ES-I3 (cell line): Measurements from ENCODE around the gene CPZ.

Experiments used
- H3K36me3 ChIP-seq: 2 replicates; pipeline ENCODE4 v1.6.1; 2013; ENCODE audit warnings: mild to moderate bottlenecking, low read length, control low read depth, moderate library complexity; ENCODE audit not compliant: insufficient read depth
- H3K4me1 ChIP-seq: 2 replicates; pipeline ENCODE4 v1.6.1; 2013; ENCODE audit warnings: mild to moderate bottlenecking, control low read depth, low read length; ENCODE audit not compliant: insufficient read depth
- H3K9ac ChIP-seq: 2 replicates; pipeline ENCODE4 v1.6.1; 2013; ENCODE audit warnings: low read depth, mild to moderate bottlenecking, low read length, moderate library complexity
- H3K9me3 ChIP-seq: 2 replicates; pipeline ENCODE4 v1.6.1; 2013; ENCODE audit warnings: mild to moderate bottlenecking, low read length, moderate library complexity; ENCODE audit not compliant: control insufficient read depth, insufficient read depth

Gene CPZ

DNA sequence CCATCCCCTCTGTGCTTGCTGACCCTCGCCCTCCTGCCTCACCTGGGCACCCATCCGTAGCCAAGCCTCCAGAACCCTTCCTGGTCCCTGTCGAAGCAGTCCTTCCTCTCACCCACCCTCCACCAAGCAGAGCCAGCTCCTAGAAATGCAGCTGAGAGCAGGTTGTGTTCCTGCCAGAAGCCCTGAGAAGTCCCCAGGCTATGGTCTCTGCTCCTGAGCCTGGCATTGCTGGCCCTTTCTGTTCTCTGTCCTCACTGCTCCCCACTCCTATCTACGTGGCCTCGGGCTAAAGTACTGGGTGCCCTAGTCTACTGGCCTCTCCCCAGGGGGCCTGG is 2.1 kb upstream of the CPZ start:
- no peak overlapping the region for H3K9ac ChIP-seq
- no peaks in the 10 kb centered on the region for H3K36me3 ChIP-seq
- H3K9me3 ChIP-seq = no peaks in the 10 kb centered on the region
- H3K4me1 ChIP-seq = peaks cover 21% of the 10 kb centered on the region; the same call in 1 of the 2 replicates

DNA sequence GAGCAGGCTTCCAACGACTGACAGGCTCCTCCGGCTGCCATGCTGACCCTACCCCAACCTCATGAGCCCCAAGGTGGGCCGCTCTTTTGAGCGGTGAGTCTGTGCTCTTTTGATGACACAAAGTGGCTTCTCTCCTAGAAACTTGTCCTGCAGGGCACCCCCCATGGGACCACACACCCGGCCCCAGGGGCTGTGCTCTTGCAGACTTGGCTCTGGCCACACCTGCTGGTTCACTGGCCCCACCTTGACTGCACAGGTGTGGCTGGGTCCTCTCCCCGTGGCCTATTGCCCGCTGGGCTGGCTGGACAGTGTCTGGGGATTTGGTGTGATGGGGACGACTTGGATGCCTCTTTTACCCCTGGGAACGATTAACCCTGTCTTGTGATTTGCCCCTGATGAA is 1.5 kb upstream of the CPZ start:
- no peaks in the 10 kb centered on the region for H3K36me3 ChIP-seq
- peaks cover 21% of the 10 kb centered on the region; the same call in 1 of the 2 replicates for H3K4me1 ChIP-seq
- H3K9me3 ChIP-seq = no peaks in the 10 kb centered on the region
- no peak overlapping the region for H3K9ac ChIP-seq

DNA sequence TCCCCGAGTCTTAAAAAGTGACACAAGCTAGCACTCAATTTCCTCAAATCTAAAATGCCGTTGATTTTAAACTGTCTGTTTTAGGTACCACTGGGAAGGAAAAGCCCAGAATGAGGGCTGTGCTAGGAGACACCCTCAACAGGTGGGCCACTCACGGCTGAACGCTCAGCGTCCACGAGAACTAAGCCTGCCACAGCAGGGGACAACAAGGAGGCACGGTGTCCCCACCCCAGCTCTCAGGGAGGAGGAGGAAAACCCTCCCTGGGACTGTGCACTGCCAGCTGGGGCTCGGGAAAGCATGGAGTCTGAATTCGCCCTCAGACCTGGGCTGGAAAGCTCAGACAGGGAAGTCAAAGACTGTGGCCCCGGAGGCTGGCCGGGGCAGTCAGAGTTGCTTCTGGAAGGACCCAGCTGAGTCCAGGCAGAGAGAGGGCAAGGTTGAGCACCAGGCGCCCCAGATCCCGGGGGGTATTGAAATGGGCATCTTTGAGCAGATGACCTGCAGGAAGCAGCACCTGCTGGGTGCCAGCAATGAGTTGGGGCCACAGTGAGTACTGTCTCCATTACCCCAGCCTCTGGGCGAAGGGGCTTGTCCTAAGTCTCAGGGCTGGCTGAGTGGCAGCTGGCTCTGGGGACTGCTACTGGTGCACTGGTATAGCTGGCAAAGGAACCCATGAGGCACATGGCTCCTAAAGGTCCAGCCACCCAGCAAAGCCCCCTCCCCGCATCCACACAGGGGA is 769 bp upstream of the CPZ start:
- H3K9ac ChIP-seq = 0 out of 2 replicates have a peak overlapping the region, but pooled peaks have one; percentile 54
- H3K4me1 ChIP-seq = peaks cover 21% of the 10 kb centered on the region; the same call in 1 of the 2 replicates
- no peaks in the 10 kb centered on the region for H3K9me3 ChIP-seq
- no peaks in the 10 kb centered on the region for H3K36me3 ChIP-seq

DNA sequence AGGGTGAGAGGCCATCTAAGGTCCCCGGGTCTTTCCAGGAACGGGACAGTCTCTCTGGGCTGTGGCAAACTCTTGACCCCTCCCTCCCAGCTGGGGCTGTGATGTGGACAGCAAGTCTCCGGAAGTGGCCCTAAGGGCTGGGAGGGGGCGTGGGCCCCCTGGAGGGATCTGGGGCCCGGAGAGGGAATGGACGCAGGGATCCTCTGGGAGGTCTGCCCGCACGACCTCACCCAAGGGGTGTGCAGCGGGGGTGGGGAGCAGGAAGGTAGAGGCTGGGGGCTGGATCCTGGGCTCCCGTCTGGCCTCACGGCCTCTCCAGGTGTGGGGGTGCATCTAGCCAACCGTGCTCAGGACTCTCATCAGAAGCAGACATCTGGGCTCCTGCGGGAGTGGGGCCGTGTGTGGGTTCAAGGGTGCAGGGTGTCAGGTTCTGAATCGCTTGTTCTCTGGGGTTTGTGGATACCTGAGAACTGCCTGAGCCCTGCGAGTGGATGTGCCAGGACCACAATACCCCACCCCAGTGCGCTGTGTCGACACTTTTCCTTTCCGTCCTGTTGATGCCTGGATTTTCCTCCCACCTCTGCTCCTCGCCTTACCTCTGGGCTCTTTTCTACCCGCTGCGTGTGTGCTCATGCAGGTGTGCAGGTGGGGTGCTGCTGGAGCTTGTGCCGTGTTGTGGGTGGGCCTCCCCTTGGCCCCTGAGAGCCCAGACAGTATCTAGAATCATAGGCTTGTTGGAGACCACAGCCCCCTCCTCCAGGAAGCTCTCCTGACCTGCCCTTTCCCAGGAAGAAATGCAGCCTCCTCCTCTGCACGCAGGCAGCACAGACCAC is 915 bp downstream of the CPZ start:
- Histone ChIP-seq H3K36me3 (no peaks in the 10 kb centered on the region), H3K9ac (peak overlapping the region; percentile 54; the same call in 1 of the 2 replicates), H3K9me3 (no peaks in the 10 kb centered on the region), H3K4me1 (peaks cover 21% of the 10 kb centered on the region; the same call in 1 of the 2 replicates)

GRCh38 chr4:8594097-8595038 is 1.8 kb downstream of the CPZ start:
- Histone ChIP-seq H3K9ac (peak overlapping the region; percentile 54; the same call in 1 of the 2 replicates), H3K36me3 (no peaks in the 10 kb centered on the region), H3K9me3 (no peaks in the 10 kb centered on the region), H3K4me1 (peaks cover 21% of the 10 kb centered on the region; the same call in 1 of the 2 replicates)

DNA sequence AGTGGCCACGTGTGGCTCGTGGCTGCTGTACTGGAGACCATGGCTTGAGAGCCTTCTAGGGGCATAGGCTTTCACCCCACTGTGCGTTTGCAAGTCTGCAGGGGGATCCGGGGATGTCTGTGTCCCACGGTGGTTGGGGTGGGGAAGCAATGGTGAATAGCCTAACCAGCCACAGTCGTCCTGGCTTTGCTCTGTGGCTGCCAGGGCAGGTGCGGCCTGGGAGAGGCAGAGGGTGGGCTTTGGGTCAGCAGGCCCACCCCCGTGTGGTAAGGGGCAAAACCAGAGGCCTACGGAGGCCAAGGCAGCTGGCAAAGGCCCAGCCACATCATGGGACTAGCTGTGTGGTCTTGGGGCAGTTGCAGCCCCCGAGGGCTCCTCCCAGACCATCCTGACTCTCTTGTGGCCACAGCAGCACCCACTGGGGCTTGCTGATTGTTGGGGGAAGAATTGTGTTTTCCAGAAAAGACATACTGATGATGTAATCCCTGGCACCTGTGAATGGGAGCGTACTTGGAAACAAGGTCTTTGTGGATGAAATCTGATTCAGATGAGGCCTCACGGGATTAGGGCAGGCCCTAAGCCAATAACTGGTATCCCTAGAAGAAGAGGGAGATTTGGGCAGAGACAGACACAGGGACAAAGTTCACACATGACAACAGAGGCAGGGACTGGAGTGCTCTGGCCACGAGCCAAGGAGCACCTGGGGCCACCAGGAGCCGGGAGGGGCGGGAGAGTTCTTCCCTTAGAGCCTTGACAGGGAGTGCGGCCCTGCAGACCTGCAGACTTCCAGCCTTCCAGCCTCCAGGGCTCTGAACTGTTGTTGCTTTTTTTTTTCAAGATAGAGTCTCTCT is 2.9 kb downstream of the CPZ start:
- Histone ChIP-seq H3K4me1 (peaks cover 17% of the 10 kb centered on the region; the same call in 1 of the 2 replicates), H3K36me3 (no peaks in the 10 kb centered on the region), H3K9ac (no peak overlapping the region), H3K9me3 (no peaks in the 10 kb centered on the region)

DNA sequence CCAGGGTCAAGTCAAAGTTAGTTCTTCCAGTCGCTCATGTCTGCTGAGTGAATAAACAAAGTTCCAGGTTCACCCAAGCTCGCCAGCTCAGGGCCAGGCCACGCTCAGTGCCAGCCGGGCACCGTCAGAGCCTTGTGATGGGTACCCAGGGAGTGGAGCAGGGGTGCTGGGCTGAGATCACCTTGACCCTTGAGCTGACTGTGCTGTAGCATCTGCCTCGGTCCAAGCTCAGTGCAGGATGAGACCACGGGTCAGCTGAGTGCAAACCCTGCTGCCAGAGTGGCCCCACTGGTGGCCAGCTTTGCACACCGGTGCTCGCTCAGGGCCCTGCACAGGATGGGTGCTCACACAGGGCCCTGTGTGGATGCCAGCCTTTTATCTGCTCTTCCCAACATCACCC is 4.3 kb downstream of the CPZ start:
- H3K9ac ChIP-seq = no peak overlapping the region
- no peaks in the 10 kb centered on the region for H3K36me3 ChIP-seq
- H3K4me1 ChIP-seq = peaks cover 13% of the 10 kb centered on the region; the same call in 1 of the 2 replicates
- H3K9me3 ChIP-seq = no peaks in the 10 kb centered on the region

- H3K9me3 ChIP-seq = no peaks in the 10 kb centered on the region
- no peak overlapping the region for H3K9ac ChIP-seq
- no peaks in the 10 kb centered on the region for H3K36me3 ChIP-seq
- peaks cover 9% of the 10 kb centered on the region; the same call in 1 of the 2 replicates for H3K4me1 ChIP-seq
Measured at GRCh38 chr4:8597319-8597718, 4.8 kb downstream of the CPZ start.

DNA sequence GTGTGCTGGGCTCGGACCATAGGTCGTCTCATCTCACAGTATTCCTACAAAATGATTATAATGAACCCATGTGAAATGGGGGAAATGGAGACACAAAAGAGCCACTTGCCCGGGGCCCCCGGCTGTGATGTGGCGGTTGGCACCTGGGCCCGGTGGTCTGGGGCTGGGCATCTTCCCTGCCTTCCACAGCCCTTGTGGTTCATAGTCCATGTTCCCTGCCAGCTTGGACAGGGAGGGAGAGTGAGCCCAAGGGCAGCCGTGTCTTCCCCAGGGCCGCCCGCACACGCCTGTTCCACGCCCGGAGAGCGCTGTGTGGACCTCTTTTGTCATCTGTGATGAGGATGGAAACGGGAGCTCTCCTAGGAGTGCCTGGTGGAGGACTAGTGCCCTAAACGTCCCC is 5.2 kb downstream of the CPZ start:
- peaks cover 9% of the 10 kb centered on the region; the same call in 1 of the 2 replicates for H3K4me1 ChIP-seq
- no peaks in the 10 kb centered on the region for H3K36me3 ChIP-seq
- no peak overlapping the region for H3K9ac ChIP-seq
- H3K9me3 ChIP-seq = no peaks in the 10 kb centered on the region

GRCh38 chr4:8598391-8599090 is 6.0 kb downstream of the CPZ start:
- Histone ChIP-seq H3K4me1 (peaks cover 7% of the 10 kb centered on the region; the same call in 1 of the 2 replicates), H3K36me3 (no peaks in the 10 kb centered on the region), H3K9ac (no peak overlapping the region), H3K9me3 (no peaks in the 10 kb centered on the region)

DNA sequence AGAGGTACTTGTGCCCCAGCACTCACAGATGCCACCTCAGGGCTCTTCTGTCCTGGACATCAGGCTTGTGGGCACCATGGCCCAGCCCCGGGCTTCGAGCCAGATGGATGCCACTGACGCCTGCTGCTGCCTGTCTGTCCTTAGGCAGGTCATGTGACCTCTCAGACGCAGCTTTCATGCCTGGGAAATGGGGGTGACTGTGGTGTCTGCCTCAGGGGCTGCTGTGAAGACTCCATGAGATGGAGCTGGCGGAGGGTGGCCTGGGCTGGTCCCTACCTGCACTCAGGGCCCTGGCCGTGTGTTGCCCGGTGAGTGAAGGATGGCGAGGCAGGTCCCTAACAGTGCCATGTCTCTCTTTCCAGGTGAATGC is 6.5 kb downstream of the CPZ start:
- no peaks in the 10 kb centered on the region for H3K36me3 ChIP-seq

DNA sequence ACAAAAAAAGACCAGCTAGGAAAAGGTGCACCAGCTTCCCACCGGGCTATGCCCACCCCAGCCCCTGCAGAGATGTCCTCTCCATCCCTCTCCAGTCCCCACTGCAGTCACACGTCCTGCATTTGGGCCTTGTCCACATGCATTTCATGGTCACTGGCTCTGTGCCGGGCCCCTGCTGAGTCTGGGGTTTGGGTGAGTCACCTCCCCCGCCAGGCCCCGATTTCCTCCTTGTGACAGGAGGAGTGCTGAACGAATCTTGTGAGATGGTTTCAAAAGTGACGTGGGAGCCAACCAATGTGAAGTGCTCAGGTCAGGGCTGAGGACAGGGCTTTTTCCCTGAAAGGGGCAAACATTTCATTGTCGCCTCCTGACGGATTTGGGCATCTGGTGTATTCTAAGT is 7.1 kb downstream of the CPZ start:
- Histone ChIP-seq H3K9me3 (no peaks in the 10 kb centered on the region), H3K4me1 (no peaks in the 10 kb centered on the region; the same call in 1 of the 2 replicates), H3K36me3 (no peaks in the 10 kb centered on the region), H3K9ac (no peak overlapping the region)

More for the DNA sequence above, 6.5 kb downstream of the CPZ start:
- H3K4me1 ChIP-seq = peaks cover 2% of the 10 kb centered on the region; the same call in 1 of the 2 replicates
- H3K9ac ChIP-seq = no peak overlapping the region
- H3K9me3 ChIP-seq = no peaks in the 10 kb centered on the region

DNA sequence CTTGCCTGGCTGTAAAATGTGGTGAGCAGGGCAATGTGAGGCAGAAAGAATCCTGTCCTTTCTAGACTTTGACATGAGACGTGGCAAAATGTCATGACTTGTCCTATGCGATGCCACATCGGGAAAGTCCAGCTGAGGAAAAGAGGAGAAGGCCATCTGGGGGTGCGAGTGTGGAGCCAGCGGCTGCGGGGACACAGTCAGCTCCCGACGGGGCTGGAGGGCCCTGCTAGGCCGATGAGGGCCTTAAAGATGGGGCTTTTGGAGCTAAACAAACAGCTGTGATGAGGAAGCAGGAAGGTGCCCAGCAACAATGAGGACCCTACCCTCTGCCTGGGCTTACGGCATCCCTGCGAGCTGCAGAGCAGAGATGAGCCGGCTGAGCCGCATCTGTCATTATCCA is 7.7 kb downstream of the CPZ start:
- no peaks in the 10 kb centered on the region; the same call in 1 of the 2 replicates for H3K4me1 ChIP-seq
- H3K36me3 ChIP-seq = no peaks in the 10 kb centered on the region
- H3K9ac ChIP-seq = no peak overlapping the region
- no peaks in the 10 kb centered on the region for H3K9me3 ChIP-seq
